Fibroblast of gingiva (primary cell): ENCODE data around the gene MAST2.
"Not testable (repeated sequence)": the region's sequence is repeated elsewhere in the genome, so short reads cannot be mapped to it uniquely, and the experiment has no call there.

Source experiments
- DNase-seq: peaks from one replicate; pipeline ENCODE4 v3.0.0-alpha.2; 2011; ENCODE audit warnings: low read depth

The MAST2 gene

DNA sequence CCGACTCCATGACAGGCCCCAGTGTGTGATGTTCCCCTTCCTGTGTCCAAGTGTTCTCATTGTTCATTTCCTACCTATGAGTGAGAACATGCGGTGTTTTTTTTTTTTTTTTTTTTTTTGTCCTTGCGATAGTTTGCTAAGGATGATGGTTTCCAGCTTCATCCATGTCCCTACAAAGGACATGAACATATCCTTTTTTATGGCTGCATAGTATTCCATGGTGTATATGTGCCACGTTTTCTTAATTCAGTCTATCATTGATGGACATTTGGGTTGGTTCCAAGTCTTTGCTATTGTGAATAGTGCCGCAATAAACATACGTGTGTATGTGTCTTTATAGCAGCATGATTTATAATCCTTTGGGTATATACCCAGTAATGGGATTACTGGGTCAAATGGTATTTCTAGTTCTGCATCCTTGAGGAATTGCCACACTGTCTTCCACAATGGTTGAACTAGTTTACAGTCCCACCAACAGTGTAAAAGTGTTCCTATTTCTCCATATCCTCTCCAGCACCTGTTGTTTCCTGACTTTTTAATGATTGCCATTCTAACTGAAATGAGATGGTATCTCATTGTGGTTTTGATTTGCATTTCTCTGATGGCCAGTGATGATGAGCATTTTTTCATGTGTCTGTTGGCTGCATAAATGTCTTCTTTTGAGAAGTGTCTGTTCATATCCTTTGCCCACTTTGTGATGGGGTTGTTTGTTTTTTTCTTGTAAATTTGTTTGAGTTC is 54.5 kb downstream of the MAST2 start:
- not testable (repeated sequence) for DNase-seq

DNA sequence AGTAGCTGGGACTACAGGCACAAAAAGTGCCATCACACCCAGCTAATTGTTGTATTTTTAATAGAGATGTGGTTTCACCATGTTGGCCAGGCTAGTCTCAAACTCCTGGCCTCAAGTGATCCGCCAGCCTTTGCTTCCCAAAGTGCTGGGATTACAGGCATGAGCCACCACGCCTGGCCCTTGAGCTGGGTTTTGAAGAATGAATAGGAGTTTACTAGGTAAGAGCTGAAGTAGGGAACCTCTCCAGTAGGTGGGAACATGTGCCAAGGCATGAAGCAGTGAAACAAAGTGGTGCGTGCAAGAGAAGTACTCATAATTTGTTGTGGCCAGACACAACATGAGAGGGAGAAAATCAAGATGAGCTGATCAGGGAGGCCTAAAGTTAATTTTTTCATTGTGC is 55.8 kb downstream of the MAST2 start:
- no peak for DNase-seq

DNA sequence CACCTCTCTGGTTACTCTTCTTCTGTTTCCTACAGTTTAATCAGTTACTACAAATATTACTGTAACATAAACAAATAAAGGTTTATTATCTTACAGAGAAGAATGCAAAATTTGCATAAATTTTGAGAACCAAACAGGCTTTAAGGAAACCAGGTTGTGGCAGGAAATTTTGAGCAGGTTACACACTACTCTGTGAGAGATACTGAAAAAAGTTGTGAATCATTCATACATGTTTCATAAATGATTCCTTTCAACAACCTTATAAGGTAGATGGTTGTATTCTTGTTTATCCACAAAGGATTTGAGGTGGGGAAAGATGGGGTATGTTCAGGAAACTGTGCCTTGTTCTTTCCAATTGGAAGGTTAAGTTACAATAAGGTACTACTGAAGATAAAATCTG is 58.6 kb downstream of the MAST2 start:
- no peak for DNase-seq

DNA sequence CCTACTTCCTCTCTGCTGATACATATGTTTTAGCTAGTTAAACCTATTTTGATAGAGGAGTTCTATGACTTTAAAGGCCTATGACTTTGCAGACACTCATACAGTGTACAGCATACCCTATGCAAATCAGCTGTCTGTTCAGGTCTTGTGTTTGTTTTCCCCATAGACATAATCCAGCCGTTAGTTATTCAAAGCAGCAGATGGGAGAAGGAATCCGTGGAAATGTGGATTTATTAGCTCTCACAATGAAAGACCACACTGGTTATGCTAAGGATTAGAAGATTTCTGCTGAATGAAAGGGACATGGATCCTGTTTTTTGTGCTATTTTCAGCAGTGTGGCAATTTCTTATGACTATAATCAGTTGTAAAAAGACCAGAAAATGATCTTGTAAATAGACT is 59.8 kb downstream of the MAST2 start:
- DNase-seq = no peak

DNA sequence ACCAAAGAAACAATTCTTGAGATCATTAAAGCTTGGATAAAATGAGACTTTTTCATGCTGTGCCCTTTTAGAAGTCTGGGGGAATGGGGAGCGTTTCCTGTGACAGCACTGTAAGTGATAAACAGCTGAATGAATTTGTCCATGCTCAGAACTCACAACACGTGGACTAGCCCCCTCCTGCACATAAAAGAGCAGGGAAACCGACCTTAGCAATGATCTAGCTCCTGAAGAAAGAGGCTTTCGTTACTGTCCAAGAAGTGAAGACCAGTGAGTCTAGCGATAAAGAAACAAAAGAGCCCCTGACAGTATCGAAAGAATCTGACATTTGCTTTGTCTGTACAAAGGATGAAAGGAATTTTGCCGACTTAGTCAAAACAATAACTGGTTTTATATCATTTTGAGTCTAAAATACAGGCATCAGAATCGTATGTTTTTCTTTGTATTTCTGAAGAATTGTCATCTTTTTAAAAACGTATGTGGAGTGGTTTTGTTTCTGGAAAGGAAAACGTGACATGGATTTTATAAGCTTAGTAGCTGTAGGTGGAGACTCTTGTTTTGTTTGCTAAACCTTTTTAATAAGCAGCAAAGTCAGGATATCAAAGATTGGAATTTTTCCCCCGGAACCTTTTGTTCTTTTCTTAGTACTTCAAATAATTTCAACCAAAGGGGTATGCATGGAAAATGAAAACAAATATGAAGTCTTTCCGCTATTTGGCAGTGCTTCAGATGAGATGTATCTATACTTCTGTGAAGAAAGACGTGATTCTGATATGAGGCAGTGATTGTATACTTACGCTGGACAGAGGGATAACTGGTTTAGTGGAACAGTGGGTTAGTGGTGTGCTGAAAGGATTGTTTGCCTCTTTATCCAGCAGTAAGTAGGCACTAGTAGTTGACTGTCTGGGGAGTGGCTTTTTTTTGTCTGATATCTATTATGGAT is 61.0 kb downstream of the MAST2 start:
- DNase-seq = no peak

DNA sequence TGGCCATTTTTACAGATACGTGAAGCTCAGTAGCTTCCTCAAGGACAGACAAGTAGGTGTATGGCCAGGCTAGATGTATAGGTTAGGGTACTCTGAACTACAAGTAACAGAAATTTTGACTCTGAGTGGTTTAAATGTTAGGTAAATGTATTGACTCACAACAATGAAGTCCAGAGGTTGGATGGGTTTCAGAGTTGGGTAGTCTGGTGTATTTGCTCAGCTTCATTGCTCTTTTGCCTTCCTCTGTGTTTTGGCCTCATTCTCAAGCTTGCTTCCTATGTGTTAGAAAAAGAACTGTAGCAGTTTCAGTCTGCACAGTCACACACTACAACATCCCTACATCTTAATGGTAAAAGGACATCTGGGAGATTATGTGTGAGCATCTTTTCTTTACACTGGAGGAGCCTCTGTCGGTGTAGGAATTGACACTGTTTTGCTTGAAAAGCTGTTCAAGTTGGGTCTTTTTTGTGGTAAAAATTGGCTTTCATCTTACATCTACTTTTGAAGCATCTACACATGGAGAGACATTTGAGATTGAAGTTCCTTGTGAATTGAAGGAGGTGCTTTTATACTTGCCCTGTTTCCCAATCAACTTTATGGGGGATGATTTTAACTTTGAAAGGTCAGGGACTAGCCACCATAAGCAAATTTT is 64.4 kb downstream of the MAST2 start:
- DNase-seq = no peak

DNA sequence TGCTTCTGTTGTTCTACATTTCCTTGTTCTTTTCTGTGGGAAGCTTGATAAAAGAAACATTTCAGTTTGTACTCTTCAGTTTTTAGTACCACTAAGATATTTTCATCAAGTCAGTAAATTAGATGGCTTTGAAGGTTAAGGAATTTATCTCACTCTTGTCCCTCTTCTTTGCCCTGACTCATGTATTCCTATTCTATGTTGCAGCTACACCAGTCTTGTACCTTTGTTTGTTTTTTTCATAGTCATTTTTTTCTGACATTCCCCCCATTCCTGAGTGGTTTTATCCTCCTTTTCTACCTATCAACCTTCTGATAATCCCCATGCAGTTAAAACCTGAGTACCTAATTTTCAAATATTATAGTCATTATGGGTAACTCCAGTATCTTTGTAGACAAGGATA is 65.4 kb downstream of the MAST2 start:
- DNase-seq = no peak

DNA sequence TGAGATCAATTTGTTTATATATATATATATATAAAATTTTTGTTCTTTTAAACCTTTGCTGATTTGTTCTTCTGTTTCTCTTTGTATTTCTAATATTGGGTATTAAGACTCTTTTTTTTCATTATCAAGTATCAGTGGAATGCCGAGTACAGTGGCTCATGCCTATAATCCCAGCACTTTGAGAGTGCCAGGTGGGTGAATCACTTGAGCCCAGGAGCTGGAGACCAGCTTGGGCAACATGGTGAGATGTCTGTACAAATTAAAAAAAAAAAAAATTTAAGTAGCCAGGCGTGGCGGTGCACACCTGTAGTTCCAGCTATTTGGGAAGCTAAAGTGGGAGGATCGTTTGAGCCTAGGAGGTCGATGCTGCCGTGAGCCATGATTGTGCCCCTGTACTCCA is 67.1 kb downstream of the MAST2 start:
- no peak for DNase-seq

DNA sequence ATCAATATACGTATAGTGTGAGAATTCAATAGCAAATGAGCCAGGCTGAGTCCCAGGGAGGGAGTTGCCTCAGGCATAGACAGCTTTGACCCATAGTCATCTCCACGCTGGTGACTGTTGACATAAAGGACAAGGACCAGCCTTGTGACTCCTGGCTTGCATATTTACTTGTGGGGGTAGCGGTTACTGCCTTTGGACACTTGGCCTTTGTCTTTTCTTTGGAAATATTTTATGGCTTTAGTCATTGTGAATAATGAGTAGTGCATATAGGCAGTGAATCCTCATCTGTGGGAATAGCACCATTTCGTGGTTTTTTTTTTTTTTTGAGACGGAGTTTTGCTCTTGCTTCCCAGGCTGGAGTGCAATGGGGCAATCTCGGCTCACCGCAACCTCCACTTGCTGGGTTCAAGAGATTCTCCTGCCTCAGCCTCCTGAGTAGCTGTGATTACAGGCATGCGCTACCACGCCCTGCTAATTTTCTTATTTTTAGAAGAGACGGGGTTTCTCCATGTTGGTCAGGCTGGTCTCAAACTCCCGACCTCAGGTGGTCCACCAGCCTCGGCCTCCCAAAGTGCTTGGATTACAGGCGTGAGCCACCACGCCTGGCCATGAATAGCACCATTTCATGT is 68.9 kb downstream of the MAST2 start:
- DNase-seq = peak; percentile 12

DNA sequence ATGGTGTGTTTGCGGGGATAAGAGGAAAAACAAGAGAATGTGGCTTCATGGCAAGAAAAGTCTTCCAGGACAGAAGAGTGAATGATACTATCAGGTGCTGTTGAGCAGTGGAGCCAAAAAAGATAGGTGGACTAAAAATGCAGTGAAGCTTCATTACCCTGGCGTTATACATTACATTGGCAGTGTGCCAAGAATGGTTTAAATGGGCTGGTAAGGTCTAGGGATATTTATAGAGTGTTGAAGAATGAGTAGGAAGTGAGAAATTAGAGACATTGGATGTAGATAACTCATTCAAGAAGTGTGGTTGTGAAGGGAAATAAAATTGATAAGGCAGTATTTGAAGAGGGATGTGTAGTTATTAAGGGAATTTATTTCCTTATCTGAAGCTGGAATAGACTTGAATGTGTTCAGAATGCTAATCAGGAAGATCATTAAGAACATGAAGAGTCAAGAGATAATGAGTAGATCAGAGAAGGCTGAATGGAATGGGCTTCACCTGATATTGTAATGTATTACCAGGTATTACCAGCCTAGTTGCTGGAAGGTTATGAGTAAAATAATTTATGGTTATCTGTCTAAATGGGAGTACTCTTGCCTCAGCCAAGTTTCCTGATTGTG is 72.7 kb downstream of the MAST2 start:
- DNase-seq = no peak

DNA sequence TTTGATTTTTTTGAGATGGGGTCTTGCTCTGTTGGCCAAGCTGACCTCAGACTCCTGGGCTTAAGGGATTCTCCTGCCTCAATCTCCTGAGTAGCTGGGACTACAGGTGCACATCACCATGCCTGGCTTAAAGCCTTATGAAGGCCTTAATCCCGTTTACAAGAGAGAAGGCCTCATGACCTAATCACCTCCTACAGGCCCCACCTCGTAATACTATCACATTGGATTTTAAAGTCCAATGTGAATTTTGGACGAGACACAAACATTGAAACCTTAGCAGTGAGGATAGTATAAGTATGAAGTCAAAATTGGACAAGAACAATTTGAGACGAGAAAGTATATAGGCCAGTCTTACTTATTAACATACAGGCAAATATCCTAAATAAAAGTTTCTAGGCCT is 73.9 kb downstream of the MAST2 start:
- DNase-seq = no peak

DNA sequence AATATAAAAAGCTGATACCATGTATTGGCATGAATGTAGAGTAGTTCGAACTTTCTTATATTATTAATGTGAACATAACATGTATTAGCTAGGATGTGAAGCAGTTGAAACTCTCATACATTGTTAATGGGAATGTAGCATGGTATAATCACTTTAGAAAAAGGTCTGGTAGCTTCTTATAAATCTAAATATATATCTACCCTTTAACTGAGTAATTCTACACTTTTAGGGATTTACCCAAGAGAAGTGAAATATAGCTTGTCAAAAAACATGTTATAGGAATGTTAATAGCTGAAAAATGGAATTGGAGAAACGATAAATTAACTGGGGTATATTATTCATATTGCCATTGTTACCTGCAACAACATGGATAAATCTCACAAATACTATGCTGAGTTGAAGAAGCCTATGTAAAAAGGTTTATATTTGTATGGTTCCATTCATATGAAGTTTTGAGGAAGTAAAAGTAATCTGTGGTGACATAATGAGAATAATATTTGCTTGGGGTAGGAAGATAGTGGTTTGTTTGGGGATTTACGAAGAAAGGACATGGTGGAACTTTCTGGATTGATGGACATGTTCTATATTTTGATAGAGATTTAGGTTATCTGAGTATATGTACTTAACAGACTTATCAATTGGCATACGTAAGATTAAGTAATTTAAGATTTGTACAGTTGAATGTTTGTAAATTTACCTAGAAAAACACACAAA is 76.6 kb downstream of the MAST2 start:
- no peak for DNase-seq

DNA sequence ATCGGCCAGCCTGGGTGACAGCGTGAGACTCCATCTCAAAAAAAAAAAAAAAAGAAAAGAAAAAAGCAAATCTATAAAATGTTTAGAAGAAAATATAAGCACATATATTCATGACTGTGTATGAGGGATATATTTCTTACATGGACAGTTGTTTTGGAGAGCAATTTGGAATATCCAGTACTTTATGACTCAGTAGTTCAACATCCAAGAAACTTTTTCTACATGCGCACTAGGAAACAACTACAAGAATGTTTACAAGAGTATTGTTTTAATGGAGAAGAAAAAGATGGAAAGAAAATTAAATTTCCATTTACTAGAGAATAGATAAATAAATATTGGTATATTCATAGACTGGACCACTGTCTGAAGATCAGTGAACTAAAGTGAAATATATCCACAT is 77.5 kb downstream of the MAST2 start:
- peak; percentile 38 for DNase-seq

DNA sequence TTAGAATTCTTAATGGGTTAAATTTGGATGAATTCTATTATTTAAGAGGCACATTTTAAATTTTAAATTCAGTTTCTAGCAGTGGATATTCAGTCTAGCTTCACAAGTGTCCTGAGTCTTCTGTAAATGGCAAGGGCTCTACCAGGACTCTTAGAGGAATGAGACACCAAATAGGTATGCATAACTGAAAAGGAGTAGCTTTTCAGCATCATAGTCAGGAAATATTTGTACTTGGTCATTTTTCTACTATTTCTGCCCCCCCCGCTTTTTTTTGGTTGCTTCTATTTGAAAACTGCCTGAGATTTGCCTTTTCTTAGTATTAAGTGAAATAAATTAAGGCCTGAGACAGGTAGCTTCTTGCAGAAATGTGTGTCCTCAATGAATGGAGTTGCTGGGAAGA is 80.2 kb downstream of the MAST2 start:
- no peak for DNase-seq

DNA sequence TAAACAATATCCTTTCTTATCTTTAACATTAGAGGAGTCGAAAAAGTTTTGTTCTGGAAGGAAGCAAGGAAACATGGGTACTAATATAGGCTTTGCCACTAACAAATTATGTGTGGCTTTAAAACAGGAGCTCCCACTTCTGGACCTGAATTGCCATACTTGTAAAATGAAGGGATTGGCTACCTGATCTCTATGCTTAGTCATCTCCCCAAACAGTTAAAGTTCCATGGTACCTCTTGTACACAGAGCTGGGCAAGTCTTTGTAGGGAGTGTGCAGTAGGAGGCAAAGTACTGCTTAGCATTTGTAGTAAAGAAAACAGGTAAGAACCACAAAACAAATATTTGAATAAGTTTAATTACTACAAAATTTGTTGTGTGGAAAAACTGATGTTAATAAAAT is 81.3 kb downstream of the MAST2 start:
- no peak for DNase-seq

DNA sequence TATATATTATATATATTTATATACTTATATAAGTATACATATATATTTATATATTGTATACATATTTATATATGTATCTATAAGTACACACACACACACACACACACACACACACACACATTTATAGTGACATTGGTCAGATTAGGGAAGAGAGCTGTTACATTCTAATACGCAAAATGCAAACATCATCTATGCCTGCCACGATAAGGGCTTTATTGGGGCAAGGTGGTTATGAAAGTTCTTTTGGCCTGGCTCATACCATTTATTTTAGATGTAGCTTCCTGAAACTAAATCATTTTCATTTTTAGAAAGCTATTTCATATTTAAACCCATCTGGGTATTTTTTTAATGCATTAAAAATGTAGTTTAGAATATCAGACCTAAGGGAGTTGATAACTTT is 82.8 kb downstream of the MAST2 start:
- no peak for DNase-seq

DNA sequence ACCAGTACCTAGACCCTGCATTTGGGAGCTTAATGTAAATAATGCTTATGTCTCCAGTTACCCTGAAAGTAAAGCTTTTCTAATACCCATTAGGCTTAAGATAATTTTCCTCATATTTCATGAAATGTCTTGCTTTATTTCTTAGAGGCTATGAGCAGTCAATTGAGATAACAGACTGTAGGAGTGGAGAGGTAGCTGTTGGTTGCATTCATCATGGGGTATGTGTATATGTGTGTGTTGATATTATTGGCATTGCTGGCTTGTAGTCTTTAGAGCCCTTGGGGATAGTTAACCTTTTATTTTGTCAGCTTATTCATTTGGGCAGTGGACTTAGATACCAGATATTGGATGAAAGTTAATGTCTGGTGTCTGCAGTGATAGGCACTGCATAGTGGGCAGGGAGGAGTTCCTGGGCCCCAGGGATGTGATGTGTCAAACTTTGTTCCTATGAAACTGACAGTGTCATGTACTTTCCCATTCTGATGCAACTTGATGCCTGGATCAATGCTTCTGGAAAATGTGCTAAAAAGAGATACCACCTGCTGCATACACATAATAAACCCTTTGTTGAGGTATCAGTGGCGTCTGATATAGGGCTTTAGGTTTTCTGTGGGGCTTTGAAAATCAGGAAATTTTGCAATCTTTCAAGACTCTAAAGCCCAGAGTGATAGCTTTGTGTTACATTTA is 83.9 kb downstream of the MAST2 start:
- no peak for DNase-seq

DNA sequence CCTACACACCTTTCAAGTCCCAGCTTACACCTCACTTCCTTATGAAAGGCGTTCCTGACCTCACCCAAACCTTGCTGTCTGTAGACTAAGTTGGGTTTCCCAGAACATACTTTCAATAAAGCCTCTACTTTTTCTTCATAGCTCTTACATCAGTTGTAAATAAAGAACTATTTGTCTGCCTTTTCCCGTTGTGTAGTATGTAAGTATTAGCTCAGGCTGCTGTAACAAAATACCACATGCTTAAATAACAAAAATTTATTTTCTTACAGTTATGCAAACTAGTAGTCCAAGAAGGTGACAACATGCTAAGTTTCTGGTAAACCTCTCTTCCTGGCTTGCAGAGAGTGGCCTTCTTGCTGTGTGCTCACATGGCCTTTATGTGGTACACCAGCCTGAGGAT is 86.7 kb downstream of the MAST2 start:
- DNase-seq = no peak

DNA sequence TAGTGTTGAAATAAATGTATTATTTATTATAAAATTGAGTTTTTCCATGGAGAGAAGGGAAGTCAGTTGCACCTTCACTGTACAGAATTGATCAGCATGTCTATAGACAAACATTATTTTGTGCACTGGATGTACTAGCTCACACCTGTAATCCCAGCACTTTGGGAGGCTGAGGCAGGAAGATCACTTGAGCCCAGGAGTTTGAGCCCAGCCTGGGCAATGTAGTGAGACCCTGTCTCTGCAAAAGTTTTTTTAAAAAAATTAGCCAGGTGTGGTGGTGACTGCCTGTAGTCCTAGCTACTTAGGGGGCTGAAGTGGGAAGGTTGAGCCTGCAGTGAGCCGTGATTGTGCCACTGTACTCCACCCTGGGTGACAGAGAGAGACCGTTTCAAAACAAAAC is 87.7 kb downstream of the MAST2 start:
- no peak for DNase-seq

DNA sequence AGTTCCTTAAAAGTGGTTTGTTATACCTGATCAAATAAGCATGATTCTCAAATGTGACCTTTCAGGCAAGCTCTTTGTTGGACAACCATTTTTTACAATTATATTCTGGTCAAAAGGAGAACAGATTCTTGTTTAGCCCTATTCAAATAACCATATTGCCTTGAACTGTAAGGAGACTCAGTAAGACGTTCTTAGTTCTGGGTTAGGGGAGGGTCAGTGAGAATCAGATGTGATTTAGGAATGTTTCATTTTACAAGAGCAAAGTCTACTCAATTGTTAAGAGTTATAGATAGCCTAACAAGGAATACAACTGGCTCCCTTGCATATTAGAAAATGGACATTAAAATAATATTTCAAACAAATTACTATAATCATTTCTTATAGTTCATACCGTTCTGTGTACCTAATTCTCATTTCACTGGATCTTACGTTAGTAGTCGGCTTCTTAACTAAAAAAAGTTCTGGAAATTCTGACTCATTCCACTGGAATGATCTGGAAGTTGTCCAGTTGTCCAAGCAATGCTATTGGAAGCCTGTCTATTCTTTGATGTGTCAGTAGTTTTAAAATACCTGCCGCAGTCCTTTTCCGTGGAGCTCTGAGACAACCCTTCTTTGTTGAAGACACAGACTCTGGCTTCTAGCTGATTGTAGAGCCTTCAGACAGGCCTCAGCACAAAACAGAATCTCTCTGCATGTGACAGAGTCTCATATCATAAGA is 88.8 kb downstream of the MAST2 start:
- peak; percentile 79 for DNase-seq
